Type B pancreatic cell (in vitro differentiated cells): Measurements from ENCODE around the gene RIN3. TPM values are rescaled to one million over a fixed set of nuclear protein-coding genes. Genes with fewer than 3 reads are reported as not detected.

Experiments used
- DNase-seq: peaks from one replicate; pipeline ENCODE4 v3.0.0; 2021; ENCODE audit warnings: mixed read lengths; ENCODE audit not compliant: unreplicated experiment; ENCODE audit errors: extremely low spot score
- H3K27ac Mint-ChIP-seq: 2 replicates; pipeline ENCODE4 v1.8.0; 2021; ENCODE audit warnings: mild to moderate bottlenecking, mixed read lengths
- H3K27me3 Mint-ChIP-seq: 2 replicates; pipeline ENCODE4 v1.8.0; 2021; ENCODE audit warnings: mixed read lengths
- H3K36me3 Mint-ChIP-seq: 2 replicates; pipeline ENCODE4 v1.8.0; 2021; ENCODE audit warnings: mixed read lengths
- H3K4me1 Mint-ChIP-seq: one replicate; pipeline ENCODE4 v1.8.0; 2021; ENCODE audit warnings: mixed read lengths; ENCODE audit not compliant: unreplicated experiment
- H3K4me3 Mint-ChIP-seq: 2 replicates; pipeline ENCODE4 v1.8.0; 2021; ENCODE audit warnings: mild to moderate bottlenecking, mixed read lengths
- H3K9me3 Mint-ChIP-seq: 2 replicates; pipeline ENCODE4 v1.8.0; 2021; ENCODE audit warnings: mixed read lengths
- total RNA-seq: library from RNA; stranded (reverse); gene quantifications from 2 replicates; pipeline ENCODE4 v1.2.1, GENCODE V29; 2021; ENCODE audit warnings: low replicate concordance
- TF ChIP-seq, protein P1 (sequence below): fragments of 200-600 bp; sonication (generic); conservative IDR thresholded peaks from 2 replicates; pipeline ENCODE4 v1.5.0; 2021; ENCODE audit warnings: antibody characterized with exemption, mild to moderate bottlenecking

RIN3 gene
- total RNA-seq, 1 donor from 2014 or later = 12.9 TPM

DNA sequence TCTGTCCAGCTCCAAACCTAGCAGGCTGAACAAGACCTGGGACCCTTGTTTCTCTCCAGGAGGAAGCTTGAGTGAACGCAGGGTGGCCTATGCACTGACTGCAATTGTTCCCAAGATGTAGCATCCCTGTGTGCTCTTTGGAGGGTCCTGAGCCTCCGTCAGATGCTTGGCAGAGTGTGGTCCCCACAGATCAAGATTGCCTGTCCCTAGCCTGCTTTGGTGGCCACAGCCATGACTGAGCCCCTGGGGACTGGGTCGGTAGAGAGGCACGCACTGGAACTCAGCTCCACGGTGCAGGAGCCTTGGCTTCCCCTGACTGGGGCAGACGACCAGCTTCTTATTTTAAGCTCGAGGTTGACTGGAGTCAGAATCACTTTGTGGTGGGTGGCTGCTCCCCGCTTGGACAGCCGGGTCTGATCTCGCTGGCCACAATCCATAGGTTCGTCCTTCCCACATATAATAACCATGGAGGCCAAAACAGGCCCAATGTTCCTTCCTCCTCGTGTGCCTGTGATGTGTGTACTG lies 137.1 kb downstream of the RIN3 start:
- TF ChIP-seq, protein P1, sequence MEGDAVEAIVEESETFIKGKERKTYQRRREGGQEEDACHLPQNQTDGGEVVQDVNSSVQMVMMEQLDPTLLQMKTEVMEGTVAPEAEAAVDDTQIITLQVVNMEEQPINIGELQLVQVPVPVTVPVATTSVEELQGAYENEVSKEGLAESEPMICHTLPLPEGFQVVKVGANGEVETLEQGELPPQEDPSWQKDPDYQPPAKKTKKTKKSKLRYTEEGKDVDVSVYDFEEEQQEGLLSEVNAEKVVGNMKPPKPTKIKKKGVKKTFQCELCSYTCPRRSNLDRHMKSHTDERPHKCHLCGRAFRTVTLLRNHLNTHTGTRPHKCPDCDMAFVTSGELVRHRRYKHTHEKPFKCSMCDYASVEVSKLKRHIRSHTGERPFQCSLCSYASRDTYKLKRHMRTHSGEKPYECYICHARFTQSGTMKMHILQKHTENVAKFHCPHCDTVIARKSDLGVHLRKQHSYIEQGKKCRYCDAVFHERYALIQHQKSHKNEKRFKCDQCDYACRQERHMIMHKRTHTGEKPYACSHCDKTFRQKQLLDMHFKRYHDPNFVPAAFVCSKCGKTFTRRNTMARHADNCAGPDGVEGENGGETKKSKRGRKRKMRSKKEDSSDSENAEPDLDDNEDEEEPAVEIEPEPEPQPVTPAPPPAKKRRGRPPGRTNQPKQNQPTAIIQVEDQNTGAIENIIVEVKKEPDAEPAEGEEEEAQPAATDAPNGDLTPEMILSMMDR = no peak
- no peak for DNase-seq
- H3K4me1 Mint-ChIP-seq = no peaks in the 10 kb centered on the region
- H3K27me3 Mint-ChIP-seq = no peaks in the 10 kb centered on the region
- no peak overlapping the region for H3K27ac Mint-ChIP-seq
- no peaks in the 10 kb centered on the region for H3K9me3 Mint-ChIP-seq
- H3K4me3 Mint-ChIP-seq = no peak overlapping the region
- H3K36me3 Mint-ChIP-seq = peaks cover 3% of the 10 kb centered on the region

- H3K36me3 Mint-ChIP-seq = peaks cover 3% of the 10 kb centered on the region
- no peaks in the 10 kb centered on the region for H3K9me3 Mint-ChIP-seq
- TF ChIP-seq, protein P1 = no peak
- H3K4me3 Mint-ChIP-seq = no peak overlapping the region
- DNase-seq = no peak
- H3K4me1 Mint-ChIP-seq = no peaks in the 10 kb centered on the region
- H3K27ac Mint-ChIP-seq = no peak overlapping the region
- H3K27me3 Mint-ChIP-seq = no peaks in the 10 kb centered on the region
Measured at GRCh38 chr14:92651106-92651757, 137.7 kb downstream of the RIN3 start.

DNA sequence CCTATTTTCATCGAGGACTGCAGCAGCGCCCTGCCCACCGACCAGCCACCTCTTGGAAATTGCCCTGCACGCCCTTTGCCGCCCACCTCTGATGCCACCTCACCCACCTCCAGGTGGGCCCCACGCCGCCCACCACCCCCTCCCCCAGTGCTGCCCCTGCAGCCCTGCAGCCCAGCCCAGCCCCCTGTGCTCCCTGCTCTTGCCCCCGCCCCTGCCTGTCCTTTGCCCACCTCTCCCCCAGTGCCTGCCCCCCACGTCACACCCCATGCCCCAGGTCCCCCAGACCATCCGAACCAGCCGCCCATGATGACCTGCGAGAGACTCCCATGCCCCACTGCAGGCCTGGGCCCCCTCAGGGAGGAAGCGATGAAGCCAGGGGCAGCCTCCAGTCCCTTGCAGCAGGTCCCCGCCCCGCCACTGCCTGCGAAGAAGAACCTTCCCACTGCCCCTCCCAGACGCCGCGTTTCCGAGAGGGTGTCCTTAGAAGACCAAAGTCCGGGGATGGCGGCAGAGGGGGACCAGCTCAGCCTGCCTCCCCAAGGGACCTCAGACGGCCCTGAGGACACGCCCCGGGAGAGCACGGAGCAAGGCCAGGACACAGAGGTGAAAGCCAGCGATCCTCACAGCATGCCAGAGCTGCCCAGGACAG lies 138.3 kb downstream of the RIN3 start:
- no peak overlapping the region for H3K27ac Mint-ChIP-seq
- H3K36me3 Mint-ChIP-seq = no peaks in the 10 kb centered on the region
- H3K27me3 Mint-ChIP-seq = no peaks in the 10 kb centered on the region
- no peak for DNase-seq
- TF ChIP-seq, protein P1 = no peak
- H3K4me3 Mint-ChIP-seq = no peak overlapping the region
- no peaks in the 10 kb centered on the region for H3K4me1 Mint-ChIP-seq
- no peaks in the 10 kb centered on the region for H3K9me3 Mint-ChIP-seq

GRCh38 chr14:92652413-92653151 lies 139.0 kb downstream of the RIN3 start:
- Mint-ChIP-seq H3K4me3 (no peak overlapping the region), H3K27ac (no peak overlapping the region)
- TF ChIP-seq, protein P1 = no peak

GRCh38 chr14:92653162-92653651 lies 139.6 kb downstream of the RIN3 start:
- TF ChIP-seq, protein P1 = no peak
- Mint-ChIP-seq H3K4me3 (no peak overlapping the region), H3K36me3 (peaks cover 4% of the 10 kb centered on the region), H3K27ac (no peak overlapping the region), H3K27me3 (no peaks in the 10 kb centered on the region), H3K4me1 (no peaks in the 10 kb centered on the region), H3K9me3 (no peaks in the 10 kb centered on the region)
- no peak for DNase-seq

More at GRCh38 chr14:92652413-92653151, 139.0 kb downstream of the RIN3 start:
- Mint-ChIP-seq H3K36me3 (no peaks in the 10 kb centered on the region), H3K4me1 (no peaks in the 10 kb centered on the region), H3K9me3 (no peaks in the 10 kb centered on the region), H3K27me3 (no peaks in the 10 kb centered on the region)
- DNase-seq = no peak
